G401 (cell line): Measurements from ENCODE around the gene EXOC3L4. TPM values are rescaled to one million over a fixed set of nuclear protein-coding genes. Genes with fewer than 3 reads are reported as not detected.
"Not testable (repeated sequence)": the region's sequence is repeated elsewhere in the genome, so short reads cannot be mapped to it uniquely, and the experiment has no call there.

Experiments
- DNase-seq: peaks from one replicate; pipeline ENCODE4 v3.0.0-alpha.2; 2015; ENCODE audit warnings: low spot score
- in situ Hi-C: cut with HindIII; loops from 2 replicates; pipeline ENCODE4 v1.10.0; 2016; ENCODE audit warnings: low sequenced_read_pairs, mixed read lengths
- total RNA-seq: library from RNA; depleted of rRNA; stranded (reverse); fragments of >200 nt; shearing (Covaris generic); gene quantifications from 2 replicates; pipeline ENCODE4 v1.2.3, GENCODE V29; 2014

EXOC3L4 gene
- total RNA-seq, 1 experiment from 2014 or later = 1.6 TPM

- DNase-seq = no peak
- in situ Hi-C loops = no loop called here
Measured at GRCh38 chr14:103138301-103139131, 44.0 kb downstream of the EXOC3L4 start.

DNA sequence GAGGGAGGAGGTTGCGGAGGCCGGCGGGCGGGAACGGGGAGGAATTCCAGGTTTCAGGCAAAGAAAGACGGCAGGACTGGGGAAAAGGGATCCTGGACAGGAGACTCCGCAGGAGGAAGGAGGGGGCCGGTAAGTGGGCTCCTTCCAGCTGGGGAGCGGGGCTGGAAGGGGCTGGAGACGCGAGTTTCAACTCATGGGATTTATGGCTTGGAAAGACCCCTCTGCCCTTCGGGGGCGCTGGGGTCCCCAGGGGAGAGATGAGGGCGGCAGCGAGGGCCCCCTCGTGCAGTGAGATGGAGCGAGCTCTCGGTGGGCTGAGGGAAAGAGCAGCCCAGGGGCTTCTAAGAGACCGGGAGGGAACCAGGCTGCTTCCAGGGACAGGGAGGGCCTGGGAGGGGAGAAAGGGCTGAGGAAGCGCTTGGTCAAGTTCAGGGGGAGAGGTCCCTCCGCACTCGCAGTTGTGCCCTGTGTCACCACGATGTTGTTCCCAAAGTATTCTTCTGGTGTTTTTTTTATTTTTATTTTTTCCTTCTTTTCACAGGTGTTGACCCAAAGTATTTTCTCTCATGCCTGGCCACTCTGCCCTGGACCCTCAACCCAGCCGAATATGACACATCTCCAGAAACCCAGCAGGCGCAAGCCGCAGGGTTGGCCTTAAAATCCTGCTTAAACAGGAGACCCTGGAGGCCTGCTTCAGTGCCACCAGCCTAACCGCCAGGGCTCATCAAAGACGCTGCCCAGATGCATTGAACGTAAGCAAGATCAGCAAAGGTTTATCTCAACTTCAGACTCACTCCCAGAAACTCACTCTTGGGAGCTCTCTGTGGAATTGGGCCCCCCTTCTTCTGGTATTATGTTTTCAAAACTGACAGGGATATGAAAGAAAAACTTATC is 44.9 kb downstream of the EXOC3L4 start:
- in situ Hi-C loops = no loop called here
- DNase-seq = no peak

GRCh38 chr14:103140316-103141109 is 46.0 kb downstream of the EXOC3L4 start:
- no peak for DNase-seq
- in situ Hi-C loops = no loop called here

- DNase-seq = peak; percentile 34
- in situ Hi-C loops = no loop called here
Measured at GRCh38 chr14:103141117-103141796, 46.7 kb downstream of the EXOC3L4 start.

DNA sequence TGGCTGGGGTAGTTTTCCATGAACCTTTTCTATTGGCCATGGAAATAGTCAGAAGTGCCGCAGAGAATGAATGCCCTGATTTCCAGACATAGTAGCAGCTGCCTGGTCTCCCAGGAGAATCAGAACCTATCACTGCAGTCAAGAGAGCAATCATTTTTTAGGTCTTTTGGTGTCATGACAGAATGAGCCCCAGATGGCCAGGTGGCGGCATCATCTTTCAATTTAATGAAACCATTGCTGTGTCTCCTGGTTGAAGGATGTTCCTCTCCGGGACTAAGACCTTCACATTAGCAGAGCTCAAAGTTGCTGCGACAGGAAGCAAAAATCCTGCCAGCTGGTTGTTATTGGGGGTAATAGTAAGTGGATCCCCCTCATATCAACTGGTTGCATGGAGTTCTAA is 47.5 kb downstream of the EXOC3L4 start:
- peak; percentile 25 for DNase-seq
- in situ Hi-C loops = no loop called here

GRCh38 chr14:103142721-103143302 is 48.3 kb downstream of the EXOC3L4 start:
- DNase-seq = no peak
- in situ Hi-C loops = no loop called here

DNA sequence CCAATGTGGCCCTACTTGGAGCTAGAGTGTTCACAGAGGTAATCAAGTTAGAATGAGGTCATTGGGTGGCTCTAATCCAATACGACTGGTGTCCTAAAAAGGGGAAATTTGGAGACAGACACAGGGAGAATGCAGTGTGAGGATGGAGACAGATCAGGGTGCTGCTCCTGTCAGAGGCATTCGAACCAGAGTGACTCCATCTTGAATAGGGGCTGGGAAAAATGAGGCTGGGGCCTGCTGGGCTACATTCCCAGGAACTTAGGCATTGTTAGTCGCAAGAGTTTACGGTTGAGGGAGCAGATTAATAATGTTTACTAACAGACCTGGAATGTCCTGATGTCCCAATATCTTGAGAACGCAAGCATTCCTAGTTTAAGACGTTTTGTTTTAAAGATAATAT is 49.0 kb downstream of the EXOC3L4 start:
- no peak for DNase-seq

GRCh38 chr14:103144085-103144484 is 49.6 kb downstream of the EXOC3L4 start:
- no peak for DNase-seq
- in situ Hi-C loops = no loop called here

More for the DNA sequence above, 49.0 kb downstream of the EXOC3L4 start:
- in situ Hi-C loops = no loop called here

- no peak for DNase-seq
- in situ Hi-C loops = no loop called here
Measured at GRCh38 chr14:103146141-103146709, 51.7 kb downstream of the EXOC3L4 start.

DNA sequence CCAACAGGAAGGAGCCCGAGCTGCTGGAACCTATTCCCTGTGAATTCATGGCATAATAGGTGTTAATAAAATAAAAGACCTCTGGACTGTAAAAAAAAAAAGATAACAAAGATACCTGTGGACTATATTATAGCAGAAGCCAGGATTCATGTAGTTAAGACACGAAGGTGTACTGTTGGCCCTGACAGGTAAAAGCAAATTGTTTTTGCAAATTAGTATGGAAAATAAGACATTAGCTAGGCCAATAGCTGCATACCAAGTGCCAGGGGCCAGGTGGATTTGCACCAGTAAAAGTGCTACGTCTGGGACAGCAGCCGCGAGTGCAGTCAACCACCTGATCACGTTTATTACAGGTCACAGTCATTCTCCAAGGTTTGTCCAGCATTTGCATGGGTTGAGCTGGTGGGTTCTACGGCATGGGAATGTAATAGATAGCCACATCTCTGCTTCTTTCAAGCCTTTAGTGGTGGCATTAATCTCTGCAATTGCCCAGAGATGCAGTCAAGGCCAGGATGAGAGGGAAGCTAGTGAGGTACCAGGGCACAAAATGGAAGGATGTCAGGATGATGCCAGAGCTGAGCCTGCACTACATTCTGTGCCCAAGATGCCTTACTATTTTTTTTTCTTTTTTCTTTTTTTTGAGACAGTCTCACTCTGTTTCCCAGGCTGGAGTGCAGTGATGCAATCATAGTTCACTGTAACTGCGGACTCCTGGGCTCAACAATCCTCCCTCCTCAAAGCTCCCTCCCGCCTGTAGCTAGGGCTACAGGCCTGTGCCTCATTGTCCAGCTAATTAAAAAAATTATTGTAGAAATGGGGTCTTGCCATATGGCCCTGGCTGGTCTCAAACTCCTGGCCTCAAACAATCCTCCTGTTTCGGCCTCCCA is 55.1 kb downstream of the EXOC3L4 start:
- in situ Hi-C loops = no loop called here

GRCh38 chr14:103151270-103151945 is 56.9 kb downstream of the EXOC3L4 start:
- in situ Hi-C loops = no loop called here
- no peak for DNase-seq

More for the DNA sequence above, 55.1 kb downstream of the EXOC3L4 start:
- no peak for DNase-seq

- in situ Hi-C loops = no loop called here
- peak; percentile 13 for DNase-seq
Measured at GRCh38 chr14:103155010-103155409, 60.5 kb downstream of the EXOC3L4 start.

GRCh38 chr14:103155416-103155815 is 60.9 kb downstream of the EXOC3L4 start:
- in situ Hi-C loops, DNase-seq: not testable (repeated sequence)

DNA sequence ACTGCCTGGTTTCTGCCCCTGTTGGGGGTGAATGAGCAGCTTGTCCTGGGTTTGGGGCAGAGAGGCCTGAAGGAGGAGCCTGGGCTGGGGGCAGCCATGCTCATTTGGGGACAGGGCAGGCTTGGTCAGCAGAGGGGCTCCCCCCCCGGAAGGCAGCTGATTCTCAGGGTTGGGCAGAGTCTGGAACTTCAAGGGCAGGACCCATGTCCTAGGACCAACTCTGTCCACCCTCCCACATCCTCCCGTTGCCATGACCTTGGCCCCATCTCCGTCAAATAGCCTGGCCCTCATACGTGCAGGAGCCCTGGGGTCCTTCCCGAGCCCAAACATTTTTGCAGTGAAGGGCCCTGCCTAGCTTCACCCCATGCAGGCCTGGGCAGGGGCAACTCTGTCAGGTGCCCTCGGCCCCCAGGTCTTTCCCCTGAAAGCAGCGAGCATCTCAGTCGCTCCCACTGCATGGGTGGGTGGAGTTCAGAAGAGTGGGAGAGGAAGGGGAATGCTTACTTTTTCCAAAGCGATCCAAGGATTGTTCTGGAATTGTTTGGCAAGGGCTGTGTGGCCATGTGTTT is 61.4 kb downstream of the EXOC3L4 start:
- no peak for DNase-seq
- in situ Hi-C loops = no loop called here

GRCh38 chr14:103156651-103157378 is 62.3 kb downstream of the EXOC3L4 start:
- in situ Hi-C loops = no loop called here

GRCh38 chr14:103157969-103158368 is 63.4 kb downstream of the EXOC3L4 start:
- in situ Hi-C loops = no loop called here
- DNase-seq = no peak

More at GRCh38 chr14:103156651-103157378, 62.3 kb downstream of the EXOC3L4 start:
- DNase-seq = no peak
